DND-41 (cell line): ENCODE results near the gene MARS1.

Experiments
- ATAC-seq: fragments of 200-7000 bp; cut with Tn5 transposase; 3 replicates; pipeline ENCODE4 v1.9.1; 2021; ENCODE audit warnings: low read depth; ENCODE audit not compliant: insufficient read depth
- DNase-seq: peaks from one replicate; pipeline ENCODE4 v3.0.0-alpha.2; 2020
- H2AFZ ChIP-seq: 2 replicates; pipeline ENCODE4 v1.6.0; 2012; ENCODE audit warnings: low read depth, low read length
- H3K27ac ChIP-seq: 2 replicates; pipeline ENCODE4 v1.5.1; 2012; ENCODE audit warnings: low read length, inconsistent platforms
- H3K27me3 ChIP-seq: fragments of 200-600 bp; sonication (generic); 2 replicates; pipeline ENCODE4 v1.6.0; 2012; ENCODE audit warnings: low read length, mild to moderate bottlenecking, inconsistent platforms; ENCODE audit not compliant: insufficient read depth, poor library complexity
- H3K36me3 ChIP-seq: 2 replicates; pipeline ENCODE4 v1.5.1; 2012; ENCODE audit warnings: low read length, inconsistent platforms; ENCODE audit not compliant: insufficient read depth
- H3K4me1 ChIP-seq: 2 replicates; pipeline ENCODE4 v1.5.1; 2012; ENCODE audit warnings: mild to moderate bottlenecking, low read length; ENCODE audit not compliant: insufficient read depth
- H3K4me2 ChIP-seq: 2 replicates; pipeline ENCODE4 v1.6.0; 2012; ENCODE audit warnings: mild to moderate bottlenecking, moderate library complexity, low read length, inconsistent platforms; ENCODE audit not compliant: insufficient read depth
- H3K4me3 ChIP-seq, 2 experiments: fragments of 200-600 bp in 1 of 2; shearing (Covaris generic) in 1 of 2; 2 replicates each; pipeline ENCODE4 v1.5.1; 2012 to 2016; ENCODE audit warnings: inconsistent platforms in 2 of 2, low read length in 2 of 2, mild to moderate bottlenecking in 2 of 2, low read depth in 1 of 2, moderate library complexity in 1 of 2
- H3K79me2 ChIP-seq: 2 replicates; pipeline ENCODE4 v1.6.0; 2012; ENCODE audit warnings: low read length, inconsistent platforms; ENCODE audit not compliant: insufficient read depth
- H3K9ac ChIP-seq: 2 replicates; pipeline ENCODE4 v1.6.0; 2012; ENCODE audit warnings: low read depth, mild to moderate bottlenecking, inconsistent platforms, low read length, moderate library complexity
- H3K9me3 ChIP-seq: 2 replicates; pipeline ENCODE4 v1.5.1; 2012; ENCODE audit warnings: low read length, moderate library complexity, mild to moderate bottlenecking, inconsistent platforms; ENCODE audit not compliant: insufficient read depth, severe bottlenecking
- H4K20me1 ChIP-seq: 2 replicates; pipeline ENCODE4 v1.6.0; 2012; ENCODE audit warnings: low read length; ENCODE audit not compliant: insufficient read depth
- EZH2 ChIP-seq: IDR thresholded peaks from 3 replicates; pipeline ENCODE4 v1.6.1; 2012; ENCODE audit warnings: borderline replicate concordance, low read depth, mild to moderate bottlenecking, moderate library complexity, low read length, inconsistent platforms; ENCODE audit not compliant: severe bottlenecking
- TF ChIP-seq, protein P1 (sequence below): IDR thresholded peaks from 2 replicates; pipeline ENCODE4 v1.5.1; 2012; ENCODE audit warnings: borderline replicate concordance, low read length, moderate library complexity, mild to moderate bottlenecking; ENCODE audit not compliant: poor library complexity, severe bottlenecking; ENCODE audit errors: extremely low read depth

The MARS1 gene

DNA sequence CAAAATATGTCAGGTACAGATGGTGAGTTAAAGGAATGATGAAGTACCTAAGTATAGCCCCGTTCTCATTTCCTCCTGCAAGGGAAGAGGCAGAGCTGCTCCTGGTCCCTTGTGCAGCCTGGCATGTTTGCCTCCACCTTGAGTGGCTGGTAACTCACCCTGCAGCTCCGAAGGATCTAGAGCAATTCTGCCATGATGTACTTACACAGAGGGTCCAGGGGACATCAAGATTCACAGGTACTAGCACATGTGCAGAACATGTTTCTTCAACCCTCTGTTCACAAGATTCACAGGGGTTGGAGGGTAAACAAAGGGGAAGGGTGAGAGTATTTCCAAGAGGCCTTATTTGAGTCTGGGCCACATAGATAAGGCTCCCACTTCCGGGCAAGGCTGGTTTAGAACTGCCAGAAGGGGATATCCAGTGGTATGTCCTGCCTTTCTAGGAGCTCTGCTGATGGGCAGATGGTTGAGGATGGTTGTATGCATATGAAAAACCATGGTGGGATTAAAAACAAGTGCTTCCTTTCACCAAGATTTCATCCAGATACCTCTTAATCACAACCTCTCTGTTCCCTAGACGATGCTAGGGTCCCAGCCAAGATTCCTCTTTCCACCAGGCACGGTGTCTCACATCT is 51.4 kb downstream of the MARS1 start:
- no peak for TF ChIP-seq EZH2
- TF ChIP-seq, protein P1, sequence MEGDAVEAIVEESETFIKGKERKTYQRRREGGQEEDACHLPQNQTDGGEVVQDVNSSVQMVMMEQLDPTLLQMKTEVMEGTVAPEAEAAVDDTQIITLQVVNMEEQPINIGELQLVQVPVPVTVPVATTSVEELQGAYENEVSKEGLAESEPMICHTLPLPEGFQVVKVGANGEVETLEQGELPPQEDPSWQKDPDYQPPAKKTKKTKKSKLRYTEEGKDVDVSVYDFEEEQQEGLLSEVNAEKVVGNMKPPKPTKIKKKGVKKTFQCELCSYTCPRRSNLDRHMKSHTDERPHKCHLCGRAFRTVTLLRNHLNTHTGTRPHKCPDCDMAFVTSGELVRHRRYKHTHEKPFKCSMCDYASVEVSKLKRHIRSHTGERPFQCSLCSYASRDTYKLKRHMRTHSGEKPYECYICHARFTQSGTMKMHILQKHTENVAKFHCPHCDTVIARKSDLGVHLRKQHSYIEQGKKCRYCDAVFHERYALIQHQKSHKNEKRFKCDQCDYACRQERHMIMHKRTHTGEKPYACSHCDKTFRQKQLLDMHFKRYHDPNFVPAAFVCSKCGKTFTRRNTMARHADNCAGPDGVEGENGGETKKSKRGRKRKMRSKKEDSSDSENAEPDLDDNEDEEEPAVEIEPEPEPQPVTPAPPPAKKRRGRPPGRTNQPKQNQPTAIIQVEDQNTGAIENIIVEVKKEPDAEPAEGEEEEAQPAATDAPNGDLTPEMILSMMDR = no peak
- peaks cover 67% of the 10 kb centered on the region for H3K36me3 ChIP-seq
- H3K27ac ChIP-seq = no peak overlapping the region
- H3K79me2 ChIP-seq = peaks cover 14% of the 10 kb centered on the region
- H3K4me1 ChIP-seq = no peaks in the 10 kb centered on the region
- peaks cover 9% of the 10 kb centered on the region; the same call in 1 of the 2 replicates for H4K20me1 ChIP-seq
- H2AFZ ChIP-seq = no peak overlapping the region
- no peaks in the 10 kb centered on the region for H3K9me3 ChIP-seq
- H3K27me3 ChIP-seq = no peaks in the 10 kb centered on the region
- no peak for DNase-seq
- ATAC-seq = no peak
- no peak overlapping the region for H3K9ac ChIP-seq
- H3K4me2 ChIP-seq = no peak overlapping the region
- H3K4me3 ChIP-seq = no peak overlapping the region

DNA sequence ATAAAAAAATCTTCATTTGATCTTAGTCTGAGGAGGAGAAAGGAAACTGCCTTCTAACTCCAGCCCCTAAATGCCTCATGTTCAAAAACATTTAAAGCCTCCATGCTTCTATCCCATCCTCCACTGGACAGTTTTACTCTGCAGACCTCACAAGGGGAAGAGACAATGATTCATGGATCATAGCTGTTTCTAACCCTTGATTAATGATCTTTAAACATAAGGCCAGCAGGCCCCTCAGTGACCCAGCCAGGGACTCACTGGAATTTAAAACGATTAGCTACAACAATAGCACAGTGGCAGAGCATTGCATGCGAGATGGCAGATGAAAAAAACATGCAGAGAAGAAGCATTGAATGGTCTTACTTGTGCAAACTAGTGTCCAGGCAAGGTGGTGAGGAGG is 53.1 kb downstream of the MARS1 start:
- Histone ChIP-seq H2AFZ (no peak overlapping the region), H3K27ac (no peak overlapping the region), H3K4me3 (no peak overlapping the region), H3K9ac (no peak overlapping the region), H3K79me2 (peaks cover 30% of the 10 kb centered on the region), H3K4me1 (peaks cover 15% of the 10 kb centered on the region), H4K20me1 (peaks cover 13% of the 10 kb centered on the region; the same call in 1 of the 2 replicates), H3K27me3 (no peaks in the 10 kb centered on the region), H3K36me3 (peaks cover 64% of the 10 kb centered on the region), H3K9me3 (no peaks in the 10 kb centered on the region), H3K4me2 (no peak overlapping the region)
- TF ChIP-seq, protein P1 = no peak
- TF ChIP-seq EZH2 = no peak
- DNase-seq (no peak), ATAC-seq (no peak)

DNA sequence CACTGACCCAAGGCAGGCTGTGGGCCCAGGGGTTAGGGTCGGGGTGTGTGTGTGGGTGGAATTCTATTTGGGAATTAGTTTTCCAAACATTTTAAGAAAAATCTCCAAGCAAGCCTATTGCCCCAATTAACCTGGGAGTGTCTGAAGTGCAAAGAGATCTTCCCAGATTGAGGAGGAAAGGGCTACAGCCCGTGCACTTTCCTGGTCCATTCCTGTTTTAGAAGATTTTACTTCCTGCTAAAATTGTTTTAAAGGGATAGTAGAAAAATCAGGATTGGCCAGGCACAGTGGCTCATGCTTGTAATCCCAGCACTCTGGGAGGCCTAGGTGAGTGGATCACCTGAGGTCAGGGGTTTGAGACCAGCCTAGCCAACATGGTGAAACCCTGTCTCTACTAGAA is 53.8 kb downstream of the MARS1 start:
- Histone ChIP-seq H3K27me3 (no peaks in the 10 kb centered on the region), H3K4me1 (peaks cover 19% of the 10 kb centered on the region), H3K27ac (no peak overlapping the region), H3K4me2 (no peak overlapping the region), H3K79me2 (peaks cover 37% of the 10 kb centered on the region), H3K9ac (no peak overlapping the region), H3K36me3 (peaks cover 61% of the 10 kb centered on the region), H3K9me3 (no peaks in the 10 kb centered on the region), H4K20me1 (peaks cover 17% of the 10 kb centered on the region; the same call in 1 of the 2 replicates), H3K4me3 (no peak overlapping the region), H2AFZ (no peak overlapping the region)
- ATAC-seq = no peak
- DNase-seq = no peak
- no peak for TF ChIP-seq EZH2
- TF ChIP-seq, protein P1 = no peak

DNA sequence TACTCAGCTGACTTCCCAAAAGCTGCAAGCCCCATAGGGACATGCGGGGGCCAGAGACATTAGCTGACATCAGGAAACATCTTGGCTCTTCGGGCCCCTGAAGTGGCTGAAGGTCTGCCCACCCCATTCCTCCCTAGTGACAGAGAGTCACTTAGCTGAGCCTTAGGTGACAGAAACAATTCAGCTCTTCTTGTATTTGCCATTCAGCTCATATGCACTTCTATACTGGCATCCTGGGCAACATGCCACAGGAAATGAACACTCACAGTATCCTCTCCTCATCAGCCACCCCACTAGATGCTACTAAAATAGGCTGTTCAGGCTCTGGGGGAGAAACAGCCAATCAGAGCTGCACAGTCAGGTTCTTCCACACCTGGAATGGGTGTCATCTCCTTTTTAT is 55.7 kb downstream of the MARS1 start:
- DNase-seq = no peak
- Histone ChIP-seq H3K4me3 (no peak overlapping the region), H3K9ac (no peak overlapping the region), H3K36me3 (peaks cover 50% of the 10 kb centered on the region), H3K4me2 (no peak overlapping the region), H3K9me3 (no peaks in the 10 kb centered on the region), H3K79me2 (peaks cover 36% of the 10 kb centered on the region), H3K27me3 (peaks cover 4% of the 10 kb centered on the region), H4K20me1 (peaks cover 15% of the 10 kb centered on the region; the same call in 1 of the 2 replicates), H3K27ac (no peak overlapping the region), H3K4me1 (peaks cover 26% of the 10 kb centered on the region), H2AFZ (no peak overlapping the region)
- ATAC-seq = no peak
- TF ChIP-seq EZH2 = no peak
- TF ChIP-seq, protein P1 = no peak
